PC-9 (cell line): ENCODE measurements around the gene AIF1L.

Source experiments
- CTCF ChIP-seq: fragments of 200-600 bp; sonication (generic); conservative IDR thresholded peaks from 2 replicates; pipeline ENCODE4 v1.6.1; 2017; ENCODE audit warnings: mixed run types, antibody characterized with exemption, mild to moderate bottlenecking, moderate library complexity
- EZH2 ChIP-seq: fragments of 200-600 bp; sonication (generic); IDR thresholded peaks from 2 replicates; pipeline ENCODE4 v1.8.0; 2017; ENCODE audit warnings: antibody characterized with exemption, low read depth

- TF ChIP-seq CTCF (no peak), EZH2 (no peak)
Measured at GRCh38 chr9:131144201-131144600, 47.9 kb downstream of the AIF1L start.
